Urothelium cell line (cell line): ENCODE measurements around the gene SLC26A6.

Experiments used
- DNase-seq: peaks from one replicate; pipeline ENCODE4 v3.0.0; 2011; ENCODE audit warnings: low spot score, mixed read lengths
- FAIRE-seq: peaks from 2 replicates; lab custom pipeline; 2011; peaks lifted over from hg19 to GRCh38; lab: Jason Lieb, UNC

SLC26A6 gene

DNA sequence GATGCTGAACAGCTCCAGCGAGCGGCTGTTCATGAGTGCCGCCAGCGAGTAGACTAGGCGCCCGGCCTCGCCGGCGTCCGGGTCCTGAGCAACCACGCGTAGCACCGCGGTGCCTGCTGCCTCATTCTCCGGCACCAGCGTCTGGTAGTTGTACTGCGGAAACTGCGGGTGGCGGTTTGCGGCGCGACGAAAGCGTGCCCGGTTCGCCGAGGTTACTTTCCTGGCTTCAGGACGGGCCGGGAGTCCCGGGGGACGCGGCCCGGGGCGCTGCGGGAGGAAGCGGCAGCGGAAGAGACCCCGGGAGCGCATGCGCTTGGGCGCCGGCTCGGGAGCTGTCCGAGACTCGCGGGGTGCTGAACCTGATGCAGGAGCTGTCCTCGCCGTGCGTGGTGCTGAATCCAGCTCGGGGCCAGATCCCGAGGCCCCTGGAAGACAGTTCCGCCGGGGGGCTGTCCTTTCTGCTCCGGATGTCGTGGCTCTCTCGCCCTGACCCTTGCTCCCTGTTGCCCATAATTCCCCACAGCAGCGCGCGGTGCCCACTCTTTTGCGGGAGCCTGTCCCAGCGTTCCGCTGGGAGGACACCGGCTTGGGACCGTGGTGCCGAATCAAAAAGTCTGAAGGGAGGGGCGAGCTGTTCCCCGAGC is 26.4 kb upstream of the SLC26A6 start:
- peak; percentile 77 for FAIRE-seq
- peak; percentile 58 for DNase-seq

DNA sequence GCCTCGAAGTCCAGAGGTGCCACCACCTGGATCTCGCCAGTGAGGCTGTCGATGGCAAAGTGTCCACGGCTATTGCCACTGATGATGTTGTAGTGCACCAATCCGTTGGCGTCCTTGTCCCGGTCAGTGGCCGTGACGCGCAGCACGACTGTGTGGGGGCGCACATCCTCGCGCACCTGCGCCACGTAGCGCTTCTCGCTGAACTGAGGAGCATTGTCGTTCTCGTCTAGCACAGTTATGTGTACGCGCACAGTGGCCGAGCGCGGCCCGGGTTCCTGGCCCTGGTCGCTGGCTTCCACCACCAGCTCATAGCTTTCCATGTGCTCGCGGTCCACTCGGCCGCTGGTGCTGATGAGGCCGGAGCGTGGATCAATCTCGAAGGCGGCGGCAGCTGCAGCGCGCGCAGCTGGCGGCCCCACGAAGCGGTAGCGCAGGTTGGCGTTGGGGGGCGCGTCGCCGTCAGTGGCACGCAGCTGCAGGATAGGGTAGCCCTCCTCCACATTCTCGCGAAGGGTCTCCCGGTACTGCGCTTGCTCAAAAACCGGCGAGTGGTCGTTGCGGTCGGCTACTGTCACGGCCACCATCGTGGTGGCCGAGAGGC is 25.6 kb upstream of the SLC26A6 start:
- FAIRE-seq: peak; percentile 79
- no peak for DNase-seq

DNA sequence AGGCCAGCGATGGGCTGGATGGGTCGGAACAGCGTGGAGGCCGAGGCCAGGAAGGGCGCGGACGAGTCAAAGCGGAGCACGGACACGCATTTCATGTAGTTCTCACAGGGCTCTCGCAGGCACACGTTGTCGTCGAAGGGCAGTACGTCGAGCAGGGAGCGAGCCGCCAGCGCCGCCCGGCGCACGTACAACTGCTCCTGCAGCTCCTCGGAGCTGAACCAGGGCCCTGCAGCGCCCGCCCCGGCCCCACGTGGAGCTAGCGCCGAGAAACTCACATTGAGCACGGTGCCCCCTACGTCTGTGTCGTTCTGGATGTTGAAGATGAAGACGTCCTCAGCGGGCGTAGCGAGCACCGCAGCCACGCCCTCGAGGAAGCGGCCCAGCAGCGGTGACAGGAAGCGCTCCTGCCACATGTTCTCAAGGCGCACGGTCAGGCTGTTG is 21.6 kb upstream of the SLC26A6 start:
- FAIRE-seq: no peak
- DNase-seq: no peak

DNA sequence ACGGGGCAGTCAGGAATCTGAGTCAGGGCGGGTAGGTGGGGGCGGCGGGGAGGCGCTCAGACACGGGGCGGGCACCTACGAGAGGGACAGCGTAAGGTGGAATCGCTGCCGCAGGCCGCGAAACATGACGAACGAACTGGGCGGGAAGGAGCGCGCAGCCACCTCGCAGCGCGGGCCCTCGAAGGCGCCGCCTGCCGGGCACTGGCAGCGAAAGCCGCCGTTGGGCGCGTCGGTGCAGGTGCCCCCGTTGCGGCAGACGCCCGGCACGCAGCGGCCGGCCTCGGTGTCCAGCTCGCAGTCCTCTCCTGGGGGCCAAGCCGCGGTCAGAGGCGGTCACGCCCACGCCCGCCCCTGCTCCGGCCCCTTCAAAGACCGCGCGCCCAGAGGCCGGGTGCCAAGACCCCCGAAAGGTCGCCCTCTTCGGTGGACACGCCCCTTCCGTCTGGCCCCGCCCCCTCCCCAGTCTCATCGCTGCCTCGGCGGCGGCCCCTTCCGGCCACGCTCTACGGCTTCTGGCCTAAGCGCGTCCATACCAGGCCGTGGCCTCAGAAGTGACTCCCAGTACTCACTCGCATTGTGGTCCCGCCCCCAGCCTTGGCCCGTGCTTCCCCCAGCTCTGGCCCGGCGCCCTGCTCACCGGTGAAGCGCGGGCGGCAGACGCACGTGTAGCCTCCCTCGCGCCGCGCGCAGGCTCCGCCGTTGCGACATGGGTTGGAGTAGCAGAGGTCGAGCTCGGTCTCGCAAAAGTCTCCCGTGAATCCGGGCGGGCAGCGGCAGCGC is 21.0 kb upstream of the SLC26A6 start:
- DNase-seq: no peak
- FAIRE-seq: no peak

DNA sequence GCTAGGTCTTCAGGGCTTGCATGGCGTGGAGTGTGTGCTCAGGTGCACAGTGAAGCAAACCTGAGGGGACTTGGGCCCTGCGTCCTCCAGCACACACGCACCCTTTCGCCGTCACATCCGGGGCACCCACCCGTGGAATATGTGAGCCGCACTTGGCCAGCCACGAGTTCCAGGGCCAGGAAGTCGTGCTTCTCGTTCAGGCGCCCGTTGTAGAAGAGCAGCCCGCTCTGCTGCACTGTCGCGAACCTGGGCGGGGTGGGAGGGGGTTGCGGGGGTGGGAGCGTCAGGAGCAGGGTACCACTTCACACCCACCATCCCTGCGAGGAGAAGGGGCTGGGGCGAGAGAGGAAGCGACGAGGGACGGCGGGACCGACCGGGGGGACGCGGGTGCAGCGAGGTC is 20.3 kb upstream of the SLC26A6 start:
- no peak for FAIRE-seq
- no peak for DNase-seq

DNA sequence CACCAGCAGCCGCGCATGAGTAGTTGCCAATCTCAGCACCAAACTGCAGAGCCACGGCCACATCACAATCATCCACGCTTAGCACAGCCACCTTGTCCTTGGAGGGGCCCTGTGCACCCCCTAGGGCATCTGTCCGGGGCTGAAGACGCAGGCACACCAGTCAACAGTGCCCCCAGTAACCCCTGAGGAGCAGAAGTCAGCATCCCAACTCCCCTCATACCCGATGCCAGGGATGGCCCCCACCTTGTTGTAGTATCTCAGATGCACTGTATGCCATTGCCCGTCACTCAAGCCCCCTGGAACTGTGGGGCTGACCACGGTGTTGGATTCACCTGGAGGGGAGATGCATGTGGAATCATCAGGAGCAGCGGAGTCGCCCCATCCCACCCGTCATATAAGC is 19.8 kb upstream of the SLC26A6 start:
- FAIRE-seq (no peak), DNase-seq (no peak)

DNA sequence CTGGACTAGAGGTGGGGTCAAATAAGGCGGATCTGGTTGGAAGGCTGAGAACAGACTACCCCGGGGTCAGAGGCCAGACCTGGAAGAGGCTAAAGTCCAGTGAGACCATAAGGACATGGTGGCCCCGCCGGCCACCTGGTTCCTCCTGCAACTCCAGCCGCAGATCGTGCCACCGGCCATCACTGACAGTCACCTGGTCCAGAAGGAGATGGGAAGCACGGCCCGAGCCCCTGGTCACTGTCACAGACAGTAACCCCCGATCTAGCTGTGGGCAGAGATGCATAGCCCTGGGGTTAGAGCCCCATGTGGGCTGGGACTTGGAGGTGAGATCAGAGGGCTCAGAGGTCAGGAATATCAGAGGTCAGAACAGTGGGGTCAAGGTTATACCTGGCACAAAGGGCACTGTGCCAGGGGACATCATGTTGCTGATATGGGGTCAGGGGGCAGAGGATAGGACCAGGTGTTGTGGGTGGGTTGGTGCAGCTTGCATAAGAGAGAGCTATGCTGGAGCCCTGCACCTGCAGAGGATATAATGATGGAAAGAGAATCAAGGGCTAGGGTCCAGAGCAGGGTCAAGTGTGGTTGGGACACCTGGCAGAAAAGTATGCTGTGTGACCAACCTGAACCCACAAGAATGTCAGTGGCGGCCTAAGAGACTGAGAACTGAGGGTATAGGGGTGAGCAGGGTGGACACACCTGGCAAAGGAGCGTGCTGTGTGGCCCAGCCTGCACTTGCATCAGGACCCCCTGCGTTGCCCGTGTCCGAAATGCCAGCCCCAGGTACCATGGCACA is 17.9 kb upstream of the SLC26A6 start:
- DNase-seq (no peak), FAIRE-seq (no peak)

DNA sequence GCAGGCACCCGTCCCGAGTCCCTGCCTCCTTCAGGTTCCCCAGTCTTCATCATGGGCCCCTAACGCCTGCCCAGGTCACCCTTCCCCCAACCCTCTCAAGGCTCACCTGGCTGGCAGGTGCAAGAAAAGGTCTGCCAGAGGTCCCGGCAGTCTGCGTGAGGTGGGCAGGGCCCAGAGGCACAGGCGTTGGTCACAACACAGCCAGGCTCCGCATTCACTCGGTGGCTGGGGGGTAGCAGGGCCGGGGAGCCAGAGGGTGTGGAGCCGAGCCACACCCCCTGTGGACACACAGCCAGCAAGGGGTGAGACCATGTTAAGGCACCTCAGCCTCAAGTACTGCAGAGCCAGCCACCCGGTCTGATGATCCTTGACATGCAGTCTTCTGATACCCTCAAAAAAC is 16.5 kb upstream of the SLC26A6 start:
- FAIRE-seq: no peak
- no peak for DNase-seq

DNA sequence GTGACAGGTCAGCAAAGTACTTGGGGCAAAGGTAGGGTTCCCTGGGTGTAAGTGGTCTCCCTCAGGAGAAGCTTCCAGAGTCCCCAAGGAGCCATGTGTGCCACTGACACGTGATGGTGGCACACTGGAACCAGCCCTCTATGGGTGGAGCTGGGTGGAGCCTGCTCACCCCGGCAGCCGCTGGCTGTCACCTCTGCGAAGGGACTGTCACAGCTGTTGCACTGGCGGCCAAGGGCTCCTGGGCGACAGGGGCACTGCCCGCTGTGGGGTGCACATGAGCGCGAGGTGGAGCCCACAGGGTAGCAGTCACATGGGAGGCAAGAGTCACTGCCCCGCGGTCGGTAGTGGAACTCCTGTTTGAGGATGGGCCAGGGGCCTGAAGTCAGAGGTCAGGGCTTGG is 15.5 kb upstream of the SLC26A6 start:
- DNase-seq: no peak
- FAIRE-seq: no peak

DNA sequence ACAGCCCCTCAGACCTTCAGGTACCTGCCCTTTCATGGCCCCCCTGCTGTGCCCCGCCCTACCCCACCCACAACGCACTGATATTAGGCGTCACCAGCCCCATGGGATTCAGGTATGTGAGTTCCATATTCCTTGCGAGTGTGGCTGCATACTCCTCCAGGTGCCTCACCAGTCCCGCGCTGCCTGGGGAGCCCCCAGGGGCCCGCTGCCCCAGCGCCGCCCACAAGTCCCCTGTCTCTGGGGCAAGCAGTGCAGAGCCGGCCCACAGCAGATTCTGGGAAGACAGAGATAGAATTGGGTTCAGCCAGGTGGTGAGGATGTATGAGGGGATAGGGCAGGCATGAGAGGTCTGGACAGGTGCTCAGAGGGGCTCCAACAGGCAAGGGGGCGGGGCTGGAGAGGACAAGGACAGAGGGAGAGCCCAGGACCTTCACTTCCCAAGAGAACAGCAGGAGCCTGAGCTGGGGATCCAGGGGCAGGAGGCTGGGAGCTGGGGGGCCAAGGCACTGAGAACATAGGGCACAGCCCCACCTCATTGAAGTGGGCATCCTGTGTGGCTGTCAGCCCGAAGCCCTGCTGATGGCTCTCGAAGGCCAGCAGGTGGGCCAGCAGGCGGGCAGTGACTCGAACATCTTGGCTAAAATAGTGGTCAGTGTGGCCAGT is 13.1 kb upstream of the SLC26A6 start:
- FAIRE-seq: no peak

DNA sequence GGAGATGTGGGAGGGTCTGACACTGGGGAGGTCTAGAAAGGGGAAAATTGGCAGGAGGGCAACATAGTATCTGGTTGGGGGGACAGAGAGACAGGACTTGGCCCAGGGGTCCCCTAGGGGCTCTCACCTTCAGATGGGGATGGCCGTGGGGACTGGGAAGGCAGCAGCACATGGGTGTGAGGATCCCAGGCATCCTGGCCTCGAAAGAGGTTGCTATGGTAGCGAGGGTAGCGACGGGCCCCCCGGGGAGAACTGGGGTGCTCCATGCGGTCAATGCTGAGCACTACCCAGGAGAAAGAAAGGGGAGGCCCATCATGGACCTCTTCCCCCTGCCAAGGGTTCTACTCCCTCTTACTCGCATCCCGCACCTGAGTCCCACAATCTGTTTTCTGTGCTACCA is 12.5 kb upstream of the SLC26A6 start:
- no peak for FAIRE-seq
- no peak for DNase-seq

More for the DNA sequence above, 13.1 kb upstream of the SLC26A6 start:
- no peak for DNase-seq

DNA sequence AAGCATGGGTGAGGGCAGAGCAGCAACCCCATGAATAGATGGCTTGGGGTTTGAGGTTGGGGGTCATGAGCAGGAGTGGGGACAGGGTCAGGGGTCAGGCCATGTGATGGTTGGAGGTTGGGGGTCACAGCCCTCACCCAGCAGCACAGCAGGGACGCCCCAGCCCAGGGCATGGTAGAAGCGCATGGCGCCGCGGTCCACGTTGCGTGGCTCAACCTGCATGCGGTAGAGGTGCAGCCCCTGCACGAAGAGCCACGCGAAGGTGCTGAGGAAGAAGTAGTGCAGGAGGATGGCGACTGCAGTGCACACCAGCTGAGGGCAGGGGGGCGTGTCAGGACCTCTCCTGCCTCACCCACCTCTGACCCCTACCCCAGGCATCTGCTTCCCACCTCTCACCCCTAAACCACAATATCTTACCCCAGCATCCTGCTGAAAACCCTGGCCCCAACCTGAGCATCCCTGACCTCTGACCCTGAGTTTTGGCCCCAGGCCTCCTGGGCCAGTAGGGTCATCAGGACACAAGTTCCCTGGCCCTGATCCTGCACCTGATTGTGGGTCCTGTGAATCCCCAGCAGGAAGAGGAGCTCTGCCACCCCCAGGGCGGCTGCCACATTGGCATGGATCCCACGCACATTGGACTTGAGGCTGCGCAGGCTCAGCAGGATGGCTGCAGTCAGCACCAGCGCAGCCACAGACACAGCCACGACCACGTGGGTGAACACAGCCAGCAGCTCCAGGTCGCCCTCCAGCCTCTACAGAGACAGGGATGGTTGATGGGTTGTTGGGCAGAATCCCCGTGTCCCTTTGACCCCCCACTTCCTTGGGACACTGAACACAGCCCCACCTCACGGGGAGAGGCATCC is 9.9 kb upstream of the SLC26A6 start:
- DNase-seq (no peak), FAIRE-seq (no peak)

DNA sequence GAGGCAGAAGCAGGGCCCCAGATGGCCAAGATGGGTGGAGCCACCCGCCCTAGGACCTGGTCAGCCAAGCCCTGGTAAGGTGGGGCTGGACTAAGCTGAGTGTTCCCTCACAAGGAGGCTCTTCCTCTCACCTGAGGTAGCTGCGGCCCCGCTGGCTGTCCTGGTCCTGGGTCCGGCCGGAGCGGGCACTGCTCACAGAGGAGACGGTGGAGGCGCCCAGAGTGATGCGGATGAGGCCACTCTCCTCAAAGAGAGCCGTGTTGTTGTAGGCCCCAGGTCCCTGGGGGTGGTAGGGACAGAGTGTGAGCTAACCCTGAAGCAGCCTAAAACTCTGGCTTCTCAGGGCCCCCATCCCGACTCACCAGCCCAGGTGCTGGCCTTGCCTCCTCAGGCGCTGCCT is 7.3 kb upstream of the SLC26A6 start:
- DNase-seq: no peak
- no peak for FAIRE-seq

DNA sequence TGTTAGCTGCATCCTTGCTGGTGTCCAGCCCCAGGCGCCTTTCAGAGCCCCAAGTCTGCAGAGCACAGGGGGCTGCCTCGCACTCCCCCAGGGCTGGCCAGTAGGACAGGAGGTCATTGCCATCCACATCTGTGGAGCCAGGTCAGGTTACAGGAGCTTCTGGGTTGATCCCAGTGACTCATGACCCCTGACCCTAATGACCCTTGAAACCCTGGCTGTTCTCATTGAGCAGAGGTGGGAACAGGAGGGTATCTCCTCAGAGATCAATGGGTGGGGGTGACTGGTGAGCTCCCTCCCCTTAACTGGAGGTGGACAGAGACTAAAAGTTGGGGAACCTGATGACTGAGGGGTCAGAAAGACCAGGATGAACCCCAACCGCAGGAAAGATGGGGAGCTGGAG is 6.1 kb upstream of the SLC26A6 start:
- no peak for FAIRE-seq
- DNase-seq: no peak

DNA sequence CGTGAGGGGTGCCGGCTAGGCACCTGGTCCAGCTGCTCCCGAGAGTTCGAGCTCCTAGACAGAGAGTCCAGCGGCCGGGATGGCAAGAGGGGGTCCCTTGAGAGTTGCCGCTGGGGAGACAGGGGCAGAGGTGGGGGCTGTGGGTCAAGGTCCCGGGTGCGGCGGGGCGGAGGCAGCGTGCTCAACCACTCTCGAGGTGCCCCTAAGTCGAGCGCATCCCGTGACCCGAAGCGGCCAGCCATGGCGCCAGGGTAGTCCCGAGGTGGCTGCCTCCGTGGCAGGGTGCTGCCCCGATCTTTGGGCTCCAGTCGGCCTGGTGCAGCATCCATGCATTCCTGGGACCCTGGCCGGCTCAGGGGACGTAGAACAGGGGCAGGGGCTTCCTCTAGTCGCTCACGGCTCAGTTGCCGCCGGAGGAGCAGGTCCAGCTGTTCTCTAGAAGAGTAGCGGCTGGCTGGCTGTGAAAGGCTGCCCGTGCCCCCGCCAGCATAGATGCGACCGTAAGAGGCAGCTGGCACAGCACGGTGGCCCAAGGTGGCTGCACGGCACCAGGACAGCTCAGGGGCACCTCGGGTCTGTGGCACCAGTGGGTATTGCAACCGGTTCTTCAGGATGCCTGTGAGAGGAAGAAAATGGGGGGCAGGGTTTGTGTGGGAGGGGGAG is 4.8 kb upstream of the SLC26A6 start:
- no peak for DNase-seq
- FAIRE-seq: no peak

DNA sequence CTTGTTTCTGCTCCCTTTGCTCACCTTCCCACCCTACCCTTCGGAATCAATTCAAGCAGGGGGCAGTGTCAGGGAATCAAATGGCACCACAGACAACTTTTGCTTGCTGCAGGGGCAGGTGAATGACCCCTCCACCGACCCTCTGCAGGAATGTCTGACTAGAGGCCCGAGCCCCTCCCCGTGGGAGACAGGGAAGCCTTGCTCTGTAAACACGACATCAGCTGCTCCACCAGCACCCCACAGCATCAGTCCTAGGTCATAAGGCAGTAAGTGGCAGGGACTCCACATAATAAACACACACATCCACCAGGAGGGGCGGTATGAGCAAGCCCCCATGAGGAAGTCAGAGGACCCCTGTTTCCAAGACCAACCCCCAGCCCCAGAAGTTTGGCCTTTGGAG is 2.0 kb upstream of the SLC26A6 start:
- FAIRE-seq: no peak
- DNase-seq: no peak

DNA sequence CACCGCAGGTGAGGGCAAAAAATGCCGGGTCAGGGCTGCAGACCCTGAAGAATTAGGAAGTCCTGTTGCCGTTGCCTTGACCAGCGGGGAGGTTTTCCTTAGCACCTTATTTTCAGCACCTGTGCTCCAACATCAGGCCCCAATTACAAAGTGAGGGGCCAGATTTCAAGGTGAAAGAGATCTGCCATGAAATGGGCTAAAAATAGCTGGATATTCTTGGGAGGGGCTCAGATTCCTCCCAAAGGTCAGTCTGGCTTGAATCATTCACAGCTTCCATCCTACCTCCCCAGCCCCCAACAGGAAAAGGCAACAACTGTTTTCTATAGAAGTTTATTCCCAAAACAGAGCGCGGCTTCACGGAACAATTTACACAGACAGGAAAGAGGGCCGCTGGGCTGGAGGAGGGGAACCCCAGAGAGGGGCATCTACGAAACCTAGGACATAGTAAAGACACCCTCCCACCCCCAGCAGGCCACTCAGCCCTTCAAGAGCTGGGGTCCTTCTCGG is 941 bp upstream of the SLC26A6 start:
- DNase-seq (no peak), FAIRE-seq (no peak)

DNA sequence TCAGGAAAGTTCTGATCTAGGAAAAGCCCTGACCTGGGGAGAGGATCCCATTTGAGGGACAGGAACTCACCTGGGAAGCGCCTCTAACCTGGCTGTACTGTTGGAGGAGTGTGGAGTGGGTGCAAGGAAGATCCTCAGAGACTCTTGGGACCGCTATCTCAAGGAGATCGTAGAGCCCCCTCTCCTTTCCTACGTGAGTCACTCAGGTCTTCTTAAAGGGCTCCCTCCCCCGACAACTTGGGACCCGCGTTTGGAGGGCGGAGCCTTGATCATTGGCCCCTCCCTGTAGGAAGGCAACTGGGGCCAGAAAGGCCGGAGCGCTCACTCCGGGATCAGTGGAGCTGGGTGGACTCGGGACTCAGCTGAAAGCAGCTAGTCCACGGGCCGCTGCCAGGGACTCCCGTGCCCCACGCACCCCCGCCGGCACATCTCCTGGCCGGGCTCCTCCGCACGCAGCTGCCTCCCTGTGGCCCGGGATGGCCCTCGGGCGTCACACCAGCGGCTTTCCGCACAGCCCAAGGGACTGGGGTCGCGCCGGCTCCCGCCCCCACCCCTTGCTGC is 520 bp downstream of the SLC26A6 start:
- no peak for FAIRE-seq
- peak; percentile 82 for DNase-seq

DNA sequence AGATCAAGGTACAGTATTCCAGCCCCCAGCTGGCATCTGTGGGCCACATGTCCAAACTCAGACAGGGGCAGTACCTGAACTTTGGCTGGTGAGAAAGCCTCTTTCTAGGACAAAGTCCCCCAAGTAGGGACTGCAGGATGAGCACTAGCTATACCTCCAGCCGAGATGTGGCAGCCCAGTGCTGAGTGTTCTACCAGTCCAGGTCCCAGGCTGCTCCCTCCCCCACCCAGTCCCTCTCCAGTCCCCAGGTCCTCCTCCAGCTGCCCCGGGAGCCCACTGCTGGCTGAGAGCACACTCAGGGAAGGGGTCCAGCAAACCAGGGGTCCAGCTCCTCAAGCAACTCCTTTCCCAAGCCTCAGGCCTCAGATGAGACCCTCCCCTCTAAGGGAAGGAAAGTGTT is 1.5 kb downstream of the SLC26A6 start:
- no peak for FAIRE-seq

More for the DNA sequence above, 1.5 kb downstream of the SLC26A6 start:
- DNase-seq: no peak
